Measurements from ENCODE around the gene MRPS10. TPM values are rescaled to one million over a fixed set of nuclear protein-coding genes. Genes with fewer than 3 reads are reported as not detected.

MRPS10 gene
- total RNA-seq, 1 experiment from 2014 or later: 57.7 TPM

- in situ Hi-C loops (cut with HindIII; ENCODE audit: low sequenced_read_pairs): no loop called here
Observed at GRCh38 chr6:42158631-42159030, 59.0 kb downstream of the MRPS10 start.

GRCh38 chr6:42158011-42158410 is 59.6 kb downstream of the MRPS10 start:
- in situ Hi-C loops (cut with HindIII; ENCODE audit: low sequenced_read_pairs): no loop called here

More at GRCh38 chr6:42158631-42159030, 59.0 kb downstream of the MRPS10 start:
- no peak for DNase-seq (ENCODE audit: low spot score)

More at GRCh38 chr6:42158011-42158410, 59.6 kb downstream of the MRPS10 start:
- no peak for DNase-seq (ENCODE audit: low spot score)

Other genes starting within 250 kb of the MRPS10 start
- 27.5 and 28.2 TPM in 2 replicates for gene TAF8, start 167.3 kb downstream of the MRPS10 start, total RNA-seq (2014; rRNA removed; shearing (Covaris generic))
- 0.18 TPM in 1 of 2 replicates, not detected in the other for gene C6orf132, start 75.2 kb downstream of the MRPS10 start, total RNA-seq (2014; rRNA removed; shearing (Covaris generic))
- not detected in 2 replicates for gene GUCA1A, start 44.5 kb downstream of the MRPS10 start, total RNA-seq (2014; rRNA removed; shearing (Covaris generic))
- gene GUCA1B, start 22.9 kb downstream of the MRPS10 start, total RNA-seq (2014; rRNA removed; shearing (Covaris generic)): not detected in 2 replicates
- gene TRERF1, start 234.1 kb upstream of the MRPS10 start, total RNA-seq (2014; rRNA removed; shearing (Covaris generic)): 3.3 and 3.8 TPM in 2 replicates